IPS-18a (cell line): ENCODE results near the gene UMODL1.

ENCODE experiments used
- H3K27ac ChIP-seq: one replicate; pipeline ENCODE4 v1.5.1; 2013; ENCODE audit warnings: low read length
- H3K27me3 ChIP-seq: one replicate; pipeline ENCODE4 v1.6.1; 2013; ENCODE audit warnings: mild to moderate bottlenecking, low read length; ENCODE audit not compliant: control insufficient read depth, insufficient read depth
- H3K36me3 ChIP-seq: one replicate; pipeline ENCODE4 v1.6.1; 2013; ENCODE audit warnings: low read depth, low read length; ENCODE audit not compliant: control insufficient read depth
- H3K4me1 ChIP-seq: one replicate; pipeline ENCODE4 v1.6.1; 2013; ENCODE audit warnings: low read depth, low read length; ENCODE audit not compliant: control insufficient read depth
- H3K4me3 ChIP-seq: one replicate; pipeline ENCODE4 v1.5.1; 2013; ENCODE audit warnings: low read length
- H3K9ac ChIP-seq: one replicate; pipeline ENCODE4 v1.6.1; 2013; ENCODE audit warnings: mild to moderate bottlenecking, low read length, moderate library complexity
- H3K9me3 ChIP-seq: one replicate; pipeline ENCODE4 v1.6.1; 2013; ENCODE audit warnings: low read depth, low read length; ENCODE audit not compliant: control insufficient read depth

The UMODL1 gene

GRCh38 chr21:42063191-42063570 lies 7.9 kb upstream of the UMODL1 start:
- H3K9ac ChIP-seq, result no peak overlapping the region
- H3K36me3 ChIP-seq, result no peaks in the 10 kb centered on the region
- H3K9me3 ChIP-seq, result no peaks in the 10 kb centered on the region
- H3K27ac ChIP-seq, result no peak overlapping the region
- H3K4me1 ChIP-seq, result peaks cover 8% of the 10 kb centered on the region
- no peaks in the 10 kb centered on the region for H3K27me3 ChIP-seq
- no peak overlapping the region for H3K4me3 ChIP-seq

- no peaks in the 10 kb centered on the region for H3K27me3 ChIP-seq
- peaks cover 8% of the 10 kb centered on the region for H3K4me1 ChIP-seq
- H3K36me3 ChIP-seq, result no peaks in the 10 kb centered on the region
- H3K27ac ChIP-seq, result no peak overlapping the region
- no peaks in the 10 kb centered on the region for H3K9me3 ChIP-seq
- no peak overlapping the region for H3K9ac ChIP-seq
- no peak overlapping the region for H3K4me3 ChIP-seq
These were observed 7.3 kb upstream of the UMODL1 start for GRCh38 chr21:42063571-42064521.

- H3K27ac ChIP-seq, result no peak overlapping the region
- H3K27me3 ChIP-seq, result no peaks in the 10 kb centered on the region
- H3K9me3 ChIP-seq, result no peaks in the 10 kb centered on the region
- H3K4me3 ChIP-seq, result no peak overlapping the region
- peaks cover 8% of the 10 kb centered on the region for H3K4me1 ChIP-seq
- no peaks in the 10 kb centered on the region for H3K36me3 ChIP-seq
- no peak overlapping the region for H3K9ac ChIP-seq
These were observed 4.6 kb upstream of the UMODL1 start for GRCh38 chr21:42066521-42066920.

GRCh38 chr21:42067531-42068255 lies 3.4 kb upstream of the UMODL1 start:
- no peaks in the 10 kb centered on the region for H3K36me3 ChIP-seq
- H3K27me3 ChIP-seq, result no peaks in the 10 kb centered on the region
- no peak overlapping the region for H3K4me3 ChIP-seq
- no peaks in the 10 kb centered on the region for H3K9me3 ChIP-seq
- no peak overlapping the region for H3K9ac ChIP-seq
- H3K27ac ChIP-seq, result no peak overlapping the region
- peaks cover 8% of the 10 kb centered on the region for H3K4me1 ChIP-seq

GRCh38 chr21:42068256-42068545 lies 2.9 kb upstream of the UMODL1 start:
- peaks cover 5% of the 10 kb centered on the region for H3K4me1 ChIP-seq
- no peak overlapping the region for H3K27ac ChIP-seq
- no peaks in the 10 kb centered on the region for H3K9me3 ChIP-seq
- no peaks in the 10 kb centered on the region for H3K27me3 ChIP-seq
- H3K9ac ChIP-seq, result no peak overlapping the region
- H3K4me3 ChIP-seq, result no peak overlapping the region
- no peaks in the 10 kb centered on the region for H3K36me3 ChIP-seq

- no peak overlapping the region for H3K9ac ChIP-seq
- H3K27me3 ChIP-seq, result no peaks in the 10 kb centered on the region
- peaks cover 1% of the 10 kb centered on the region for H3K4me1 ChIP-seq
- no peaks in the 10 kb centered on the region for H3K36me3 ChIP-seq
- H3K4me3 ChIP-seq, result no peak overlapping the region
- H3K27ac ChIP-seq, result no peak overlapping the region
- H3K9me3 ChIP-seq, result no peaks in the 10 kb centered on the region
These were observed 2.5 kb upstream of the UMODL1 start for GRCh38 chr21:42068592-42068991.

GRCh38 chr21:42069327-42069726 lies 1.8 kb upstream of the UMODL1 start:
- Histone ChIP-seq H3K4me3 (no peak overlapping the region), H3K9me3 (no peaks in the 10 kb centered on the region), H3K27ac (no peak overlapping the region), H3K4me1 (no peaks in the 10 kb centered on the region), H3K27me3 (no peaks in the 10 kb centered on the region), H3K9ac (no peak overlapping the region), H3K36me3 (no peaks in the 10 kb centered on the region)

GRCh38 chr21:42069843-42070242 lies 1.3 kb upstream of the UMODL1 start:
- Histone ChIP-seq H3K27me3 (no peaks in the 10 kb centered on the region), H3K4me3 (no peak overlapping the region), H3K9me3 (no peaks in the 10 kb centered on the region), H3K9ac (no peak overlapping the region), H3K27ac (no peak overlapping the region), H3K36me3 (no peaks in the 10 kb centered on the region), H3K4me1 (no peaks in the 10 kb centered on the region)

GRCh38 chr21:42073145-42074099 lies 2.3 kb downstream of the UMODL1 start:
- Histone ChIP-seq H3K27me3 (no peaks in the 10 kb centered on the region), H3K9ac (no peak overlapping the region), H3K4me3 (no peak overlapping the region), H3K36me3 (no peaks in the 10 kb centered on the region), H3K27ac (no peak overlapping the region), H3K4me1 (no peaks in the 10 kb centered on the region), H3K9me3 (no peaks in the 10 kb centered on the region)

- Histone ChIP-seq H3K27me3 (no peaks in the 10 kb centered on the region), H3K27ac (no peak overlapping the region), H3K9ac (no peak overlapping the region), H3K4me1 (no peaks in the 10 kb centered on the region), H3K36me3 (no peaks in the 10 kb centered on the region), H3K4me3 (no peak overlapping the region), H3K9me3 (no peaks in the 10 kb centered on the region)
These were observed 4.8 kb downstream of the UMODL1 start for GRCh38 chr21:42075686-42076471.
